Sigmoid colon (tissue), 4 donors: ENCODE data around the gene PHF21A.

ENCODE experiments used
- EP300 ChIP-seq, 4 donors: sonication (generic); formaldehyde crosslinking; IDR thresholded peaks; one replicate each; pipeline ENCODE4 v1.6.1; 2017; ENCODE audit warnings: antibody characterized with exemption in 4 of 4
- POLR2A ChIP-seq, 2 donors: fragments of 450-650 bp; IDR thresholded peaks; one replicate each; pipeline ENCODE4 v1.6.1; 2016; ENCODE audit warnings: antibody characterized with exemption in 2 of 2, mild to moderate bottlenecking in 2 of 2, moderate library complexity in 2 of 2
- POLR2AphosphoS5 ChIP-seq, 4 donors: sonication (generic); formaldehyde crosslinking; IDR thresholded peaks; one replicate each; pipeline ENCODE4 v1.6.1; 2017; ENCODE audit warnings: antibody characterized with exemption in 4 of 4
- TF ChIP-seq, protein P1 (sequence below), 4 experiments: fragments of 450-650 bp in 3 of 4; fragments of 200-600 bp in 1 of 4; IDR thresholded peaks; one replicate each; pipeline ENCODE4 v1.5.1; 2016 to 2019; ENCODE audit warnings: antibody characterized with exemption in 4 of 4, mild to moderate bottlenecking in 3 of 4, moderate library complexity in 2 of 4

DNA sequence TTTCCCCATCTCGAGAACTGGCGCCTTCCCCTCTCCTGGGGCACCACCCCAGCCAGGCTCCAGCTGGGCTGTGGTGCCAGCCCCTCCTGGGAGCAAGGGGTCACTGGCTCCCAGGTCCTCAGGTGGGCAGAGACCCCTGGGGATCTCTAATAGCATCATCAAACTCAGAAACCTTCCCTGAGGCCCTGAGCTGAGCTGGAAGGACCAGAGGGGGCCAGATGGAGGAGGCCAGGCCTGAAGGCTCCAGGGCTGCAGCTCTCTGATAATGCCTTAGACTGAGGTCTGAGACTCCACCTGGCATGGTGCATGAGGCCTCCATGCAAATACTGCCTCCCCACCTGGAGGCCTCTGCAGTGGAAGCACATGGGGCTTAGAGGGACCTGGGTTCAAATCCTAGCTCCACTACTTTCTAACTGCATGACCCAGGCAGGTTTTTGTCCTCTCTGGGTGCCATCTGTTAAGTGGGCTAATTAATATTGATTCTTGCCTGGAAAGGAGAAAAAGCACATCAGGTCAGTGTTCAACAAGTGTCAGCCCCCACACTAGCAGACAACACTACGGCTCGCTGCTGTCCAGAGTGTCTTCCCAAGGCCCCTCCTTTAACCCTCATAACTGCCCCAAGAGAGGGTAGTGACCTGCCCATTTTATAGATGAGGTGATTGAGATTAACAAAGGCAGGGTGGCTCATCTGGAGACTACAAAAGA, 234.3 kb downstream of the PHF21A start:
- TF ChIP-seq, protein P1, sequence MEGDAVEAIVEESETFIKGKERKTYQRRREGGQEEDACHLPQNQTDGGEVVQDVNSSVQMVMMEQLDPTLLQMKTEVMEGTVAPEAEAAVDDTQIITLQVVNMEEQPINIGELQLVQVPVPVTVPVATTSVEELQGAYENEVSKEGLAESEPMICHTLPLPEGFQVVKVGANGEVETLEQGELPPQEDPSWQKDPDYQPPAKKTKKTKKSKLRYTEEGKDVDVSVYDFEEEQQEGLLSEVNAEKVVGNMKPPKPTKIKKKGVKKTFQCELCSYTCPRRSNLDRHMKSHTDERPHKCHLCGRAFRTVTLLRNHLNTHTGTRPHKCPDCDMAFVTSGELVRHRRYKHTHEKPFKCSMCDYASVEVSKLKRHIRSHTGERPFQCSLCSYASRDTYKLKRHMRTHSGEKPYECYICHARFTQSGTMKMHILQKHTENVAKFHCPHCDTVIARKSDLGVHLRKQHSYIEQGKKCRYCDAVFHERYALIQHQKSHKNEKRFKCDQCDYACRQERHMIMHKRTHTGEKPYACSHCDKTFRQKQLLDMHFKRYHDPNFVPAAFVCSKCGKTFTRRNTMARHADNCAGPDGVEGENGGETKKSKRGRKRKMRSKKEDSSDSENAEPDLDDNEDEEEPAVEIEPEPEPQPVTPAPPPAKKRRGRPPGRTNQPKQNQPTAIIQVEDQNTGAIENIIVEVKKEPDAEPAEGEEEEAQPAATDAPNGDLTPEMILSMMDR (IDR thresholded peaks at IDR 0.05), result no peak
- TF ChIP-seq POLR2A (IDR thresholded peaks at IDR 0.05) (no peak), POLR2AphosphoS5 (IDR thresholded peaks at IDR 0.05) (no peak), EP300 (IDR thresholded peaks at IDR 0.05) (no peak)
